ENCODE data around the gene ANKFN1.

DNA sequence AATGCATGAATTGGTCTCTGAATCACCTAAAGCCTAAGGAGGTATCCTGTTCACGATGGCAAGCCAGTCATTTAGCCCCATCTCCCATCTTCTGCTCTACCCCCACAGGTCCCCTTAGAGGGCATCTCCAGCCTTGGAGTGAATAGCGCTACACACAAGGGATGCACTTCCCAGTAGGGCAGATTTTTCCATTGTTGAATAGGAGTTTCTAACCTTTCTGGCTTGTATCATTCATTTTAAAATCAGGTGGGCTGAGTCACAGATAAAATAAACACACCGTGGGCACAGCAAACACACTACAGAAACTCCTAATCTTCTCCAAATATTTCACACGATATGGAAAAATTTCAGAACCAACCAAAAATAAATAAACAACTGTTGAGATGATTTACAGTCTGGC is 239.0 kb downstream of the ANKFN1 start:
- TF ChIP-seq, protein P1, sequence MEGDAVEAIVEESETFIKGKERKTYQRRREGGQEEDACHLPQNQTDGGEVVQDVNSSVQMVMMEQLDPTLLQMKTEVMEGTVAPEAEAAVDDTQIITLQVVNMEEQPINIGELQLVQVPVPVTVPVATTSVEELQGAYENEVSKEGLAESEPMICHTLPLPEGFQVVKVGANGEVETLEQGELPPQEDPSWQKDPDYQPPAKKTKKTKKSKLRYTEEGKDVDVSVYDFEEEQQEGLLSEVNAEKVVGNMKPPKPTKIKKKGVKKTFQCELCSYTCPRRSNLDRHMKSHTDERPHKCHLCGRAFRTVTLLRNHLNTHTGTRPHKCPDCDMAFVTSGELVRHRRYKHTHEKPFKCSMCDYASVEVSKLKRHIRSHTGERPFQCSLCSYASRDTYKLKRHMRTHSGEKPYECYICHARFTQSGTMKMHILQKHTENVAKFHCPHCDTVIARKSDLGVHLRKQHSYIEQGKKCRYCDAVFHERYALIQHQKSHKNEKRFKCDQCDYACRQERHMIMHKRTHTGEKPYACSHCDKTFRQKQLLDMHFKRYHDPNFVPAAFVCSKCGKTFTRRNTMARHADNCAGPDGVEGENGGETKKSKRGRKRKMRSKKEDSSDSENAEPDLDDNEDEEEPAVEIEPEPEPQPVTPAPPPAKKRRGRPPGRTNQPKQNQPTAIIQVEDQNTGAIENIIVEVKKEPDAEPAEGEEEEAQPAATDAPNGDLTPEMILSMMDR (IDR thresholded peaks at IDR 0.05; ENCODE audit: low read depth, low read length, poor library complexity, severe bottlenecking) = no peak
- no peak for TF ChIP-seq EZH2phosphoT487 (IDR thresholded peaks at IDR 0.05; ENCODE audit: borderline replicate concordance, low read length)

Data from DOHH2 (cell line).